Hepatic stellate cell (primary cell): ENCODE results near the gene REC8.

ENCODE experiments used
- DNase-seq: peaks from one replicate; pipeline ENCODE4 v3.0.0; 2011; ENCODE audit warnings: low spot score

REC8 gene

DNA sequence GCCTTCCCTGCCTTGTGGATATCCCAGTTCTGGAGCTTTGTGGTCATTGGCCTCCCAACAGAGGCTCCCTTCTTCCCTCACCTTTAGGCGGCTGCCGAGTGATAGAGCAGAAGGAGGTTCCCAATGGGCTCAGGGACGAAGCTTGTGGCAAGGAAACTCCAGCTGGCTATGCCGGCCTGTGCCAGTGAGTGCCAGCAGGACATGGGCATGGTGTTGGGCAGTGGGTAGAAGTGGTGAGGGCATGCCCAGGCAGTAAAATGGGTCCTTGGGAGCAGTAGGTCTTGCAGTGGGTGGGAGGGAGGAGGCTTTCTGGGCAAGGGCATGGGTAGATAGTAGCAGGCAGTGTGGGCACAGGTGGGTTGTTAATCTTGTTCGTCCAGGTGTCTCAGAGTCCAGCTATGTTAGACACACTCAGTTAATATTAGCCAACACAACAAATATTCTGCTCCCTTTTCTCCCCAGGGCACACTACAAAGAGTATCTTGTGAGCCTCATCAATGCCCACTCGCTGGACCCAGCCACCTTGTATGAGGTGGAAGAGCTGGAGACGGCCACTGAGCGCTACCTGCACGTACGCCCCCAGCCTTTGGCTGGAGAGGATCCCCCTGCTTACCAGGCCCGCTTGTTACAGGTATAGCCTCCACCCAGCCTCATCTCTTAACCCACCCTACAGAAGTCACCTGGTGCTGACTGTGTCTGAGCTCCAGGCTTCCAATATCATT lies 11.9 kb upstream of the REC8 start:
- no peak for DNase-seq

DNA sequence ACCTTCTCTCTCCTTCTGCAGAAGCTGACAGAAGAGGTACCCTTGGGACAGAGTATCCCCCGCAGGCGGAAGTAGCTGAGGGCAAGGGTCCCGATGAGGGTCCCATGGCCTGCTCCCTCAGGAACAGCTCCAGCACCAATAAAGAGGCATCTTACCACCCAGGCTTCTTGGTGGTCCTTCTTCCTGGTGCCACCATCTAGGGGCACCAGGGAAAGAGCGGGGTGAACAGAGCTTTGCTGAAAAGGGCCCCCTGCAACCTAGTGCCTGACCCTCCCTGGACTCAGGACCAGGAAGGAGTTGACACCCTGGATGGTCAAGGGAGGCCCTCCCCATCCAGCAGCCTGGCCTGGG lies 11.4 kb upstream of the REC8 start:
- no peak for DNase-seq

DNA sequence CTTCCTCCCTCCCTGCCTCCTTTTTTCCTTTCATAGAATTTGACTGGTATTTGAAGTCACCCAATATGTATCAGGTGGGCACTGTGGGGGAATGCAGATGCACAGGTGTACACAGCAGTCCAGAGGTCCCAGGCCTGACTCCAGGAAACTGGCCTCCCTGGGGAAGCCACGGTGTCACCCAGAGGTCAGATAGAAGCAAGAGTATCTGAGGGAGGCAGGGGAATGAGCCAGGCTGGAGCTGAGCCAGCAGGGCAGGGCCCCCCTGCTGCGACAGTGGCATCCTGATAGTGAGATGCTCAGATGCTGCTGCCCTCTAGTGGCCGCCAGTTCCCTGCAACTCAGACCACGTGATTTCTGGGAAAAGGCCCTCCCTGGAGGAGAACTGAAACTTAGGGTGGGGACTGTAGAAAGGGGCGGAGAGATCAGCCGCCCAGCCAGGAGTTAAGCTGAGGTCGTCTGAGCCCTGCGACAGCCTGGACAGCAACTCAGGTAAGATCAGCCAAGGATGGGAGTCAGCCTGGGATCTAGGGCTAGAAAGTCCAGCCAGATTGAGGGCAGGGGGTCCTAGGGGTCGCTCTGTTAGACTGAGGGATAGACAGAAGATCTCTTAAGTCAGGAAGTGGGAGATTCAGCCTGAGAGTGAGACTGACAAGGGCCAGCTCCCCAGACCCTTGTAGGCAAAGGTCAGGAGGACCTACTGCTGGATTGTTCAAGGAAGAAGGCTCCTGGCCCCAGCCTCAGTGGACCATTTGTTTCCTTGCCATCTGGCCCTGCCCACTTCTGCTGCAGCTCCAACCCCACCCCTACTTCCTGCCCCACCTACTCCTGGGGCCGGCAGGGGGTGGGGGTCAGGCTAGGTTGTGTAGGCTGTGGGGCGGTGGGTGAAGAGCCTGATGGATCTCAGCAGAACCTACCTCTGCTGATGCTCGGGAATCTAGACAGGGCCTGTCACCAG lies 10.8 kb upstream of the REC8 start, which contains the start of gene IRF9:
Gene IRF9, plus strand, starts transcription at position 416 of the 955 bp plus-strand sequence. CDS start 880 bp downstream, outside the sequence.
- DNase-seq: peak; percentile 98

DNA sequence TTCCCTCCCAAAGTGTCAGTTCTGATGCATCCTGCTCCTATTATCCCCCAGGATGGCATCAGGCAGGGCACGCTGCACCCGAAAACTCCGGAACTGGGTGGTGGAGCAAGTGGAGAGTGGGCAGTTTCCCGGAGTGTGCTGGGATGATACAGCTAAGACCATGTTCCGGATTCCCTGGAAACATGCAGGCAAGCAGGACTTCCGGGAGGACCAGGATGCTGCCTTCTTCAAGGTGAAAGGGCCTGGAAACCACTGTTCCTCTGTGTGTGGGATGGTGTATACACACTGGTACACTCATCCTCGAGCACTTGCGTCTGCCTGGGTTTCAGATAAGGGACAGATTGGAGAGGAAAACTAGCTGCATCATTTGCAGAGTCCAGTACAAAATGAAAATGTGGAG lies 9.8 kb upstream of the REC8 start:
- DNase-seq: peak; percentile 72

DNA sequence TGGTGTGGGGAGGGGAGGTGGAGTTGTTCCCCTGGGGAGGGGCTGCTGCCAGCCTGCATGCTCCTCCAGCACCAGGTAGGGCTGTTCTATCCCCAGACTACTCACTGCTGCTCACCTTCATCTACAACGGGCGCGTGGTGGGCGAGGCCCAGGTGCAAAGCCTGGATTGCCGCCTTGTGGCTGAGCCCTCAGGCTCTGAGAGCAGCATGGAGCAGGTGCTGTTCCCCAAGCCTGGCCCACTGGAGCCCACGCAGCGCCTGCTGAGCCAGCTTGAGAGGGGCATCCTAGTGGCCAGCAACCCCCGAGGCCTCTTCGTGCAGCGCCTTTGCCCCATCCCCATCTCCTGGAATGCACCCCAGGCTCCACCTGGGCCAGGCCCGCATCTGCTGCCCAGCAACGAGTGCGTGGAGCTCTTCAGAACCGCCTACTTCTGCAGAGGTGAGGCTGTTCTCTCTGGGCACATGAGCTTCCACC lies 7.3 kb upstream of the REC8 start:
- no peak for DNase-seq

DNA sequence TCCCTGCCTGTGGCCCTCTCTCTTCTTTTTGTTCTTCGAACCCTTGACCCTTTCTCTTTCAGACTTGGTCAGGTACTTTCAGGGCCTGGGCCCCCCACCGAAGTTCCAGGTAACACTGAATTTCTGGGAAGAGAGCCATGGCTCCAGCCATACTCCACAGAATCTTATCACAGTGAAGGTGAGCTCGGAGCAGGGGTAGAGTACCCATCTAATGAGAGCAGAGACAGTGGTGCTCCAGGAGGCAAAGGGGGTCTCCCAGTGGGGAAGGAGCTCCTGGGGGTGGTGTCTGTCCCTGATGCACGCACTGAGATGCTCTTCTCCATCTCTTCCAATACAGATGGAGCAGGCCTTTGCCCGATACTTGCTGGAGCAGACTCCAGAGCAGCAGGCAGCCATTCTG lies 6.1 kb upstream of the REC8 start:
- no peak for DNase-seq

DNA sequence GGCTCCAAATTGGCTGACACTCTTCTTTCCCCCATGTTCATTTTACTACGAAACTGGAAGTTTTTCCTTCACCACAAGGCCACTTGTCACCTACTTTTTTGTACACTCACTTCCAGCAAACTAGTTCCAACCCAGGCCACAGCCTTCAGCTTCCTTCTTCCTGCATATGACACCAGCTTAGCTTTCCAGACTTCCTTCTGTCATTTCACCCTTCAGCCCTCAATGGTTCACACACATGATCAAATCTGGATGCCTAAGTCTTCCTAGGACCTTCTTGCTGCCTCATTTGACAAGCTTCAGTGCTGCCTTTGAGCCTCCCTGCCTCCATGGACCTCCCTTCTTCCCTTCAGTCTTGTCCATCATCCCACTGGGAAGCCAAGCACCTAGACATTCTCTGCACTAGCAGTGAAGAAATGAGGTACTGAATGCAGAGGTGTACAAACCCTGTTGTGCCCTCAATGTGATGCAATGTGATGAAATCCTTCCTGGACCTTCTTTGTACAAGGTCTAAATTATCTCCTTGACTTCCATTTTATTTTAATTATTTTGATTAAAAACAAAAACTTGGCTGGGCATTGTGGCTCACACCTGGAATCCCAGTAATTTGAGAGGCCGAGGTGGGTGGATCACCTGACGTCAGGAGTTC lies 4.3 kb upstream of the REC8 start:
- no peak for DNase-seq

DNA sequence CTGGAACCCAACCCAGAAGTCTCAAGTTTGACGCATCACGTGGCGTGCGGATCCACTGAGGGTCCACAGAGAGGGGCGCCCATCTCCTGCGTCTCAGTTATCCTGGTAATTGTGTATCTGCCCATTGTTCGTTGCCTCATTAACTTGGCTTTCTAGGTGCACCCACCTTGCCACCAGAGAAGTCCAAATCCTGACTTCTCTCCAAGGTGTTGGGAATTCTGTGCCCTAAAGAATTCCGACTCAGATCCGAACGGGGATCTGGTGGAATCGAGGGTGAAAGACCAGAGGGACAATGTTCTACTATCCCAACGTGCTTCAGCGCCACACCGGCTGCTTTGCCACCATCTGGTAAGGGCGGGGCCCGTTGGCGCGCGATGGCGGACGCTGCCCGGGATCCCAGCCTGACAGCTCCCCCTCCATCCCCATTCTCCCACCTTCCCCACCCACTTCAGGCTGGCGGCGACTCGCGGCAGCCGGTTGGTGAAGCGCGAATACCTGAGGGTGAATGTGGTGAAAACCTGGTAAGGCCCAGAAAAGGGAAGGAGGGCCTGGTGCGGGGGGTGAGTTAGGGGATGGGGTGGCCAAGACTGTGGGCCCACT lies 481 bp downstream of the REC8 start:
- DNase-seq: no peak

DNA sequence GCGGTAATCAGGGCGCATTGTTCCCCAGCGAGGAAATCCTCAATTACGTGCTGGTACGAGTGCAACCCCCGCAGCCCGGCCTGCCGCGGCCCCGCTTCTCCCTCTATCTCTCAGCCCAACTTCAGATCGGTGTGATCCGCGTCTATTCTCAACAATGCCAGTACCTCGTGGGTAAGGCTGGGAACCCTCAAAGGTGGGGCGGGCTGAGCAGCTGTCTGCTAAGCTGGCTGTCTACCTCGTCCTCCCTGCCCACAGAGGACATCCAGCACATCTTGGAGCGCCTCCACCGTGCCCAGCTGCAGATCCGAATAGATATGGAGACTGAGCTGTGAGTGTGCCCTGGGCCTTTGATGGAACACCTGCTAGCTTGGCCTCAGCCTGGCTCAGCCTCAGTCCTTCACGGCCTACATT lies 996 bp downstream of the REC8 start:
- DNase-seq: no peak

DNA sequence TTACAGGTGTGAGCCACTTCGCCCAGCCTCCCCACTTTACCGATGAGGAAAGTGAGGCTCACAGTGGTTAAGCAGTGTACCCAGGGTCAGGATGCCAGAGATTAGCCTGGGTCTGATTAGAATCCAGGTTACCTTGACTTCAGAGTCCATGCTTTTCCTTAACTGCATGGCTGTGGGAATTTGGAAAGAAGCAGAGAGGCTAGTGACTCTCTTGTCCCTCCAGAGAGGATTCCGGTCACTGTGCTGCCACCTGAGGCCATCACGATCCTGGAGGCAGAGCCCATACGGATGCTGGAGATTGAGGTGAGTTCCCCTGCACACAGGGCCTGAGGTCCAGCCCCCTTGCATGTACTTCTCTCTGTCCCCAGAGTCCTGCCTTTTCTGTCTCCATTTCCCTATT lies 4.7 kb downstream of the REC8 start:
- DNase-seq: no peak

DNA sequence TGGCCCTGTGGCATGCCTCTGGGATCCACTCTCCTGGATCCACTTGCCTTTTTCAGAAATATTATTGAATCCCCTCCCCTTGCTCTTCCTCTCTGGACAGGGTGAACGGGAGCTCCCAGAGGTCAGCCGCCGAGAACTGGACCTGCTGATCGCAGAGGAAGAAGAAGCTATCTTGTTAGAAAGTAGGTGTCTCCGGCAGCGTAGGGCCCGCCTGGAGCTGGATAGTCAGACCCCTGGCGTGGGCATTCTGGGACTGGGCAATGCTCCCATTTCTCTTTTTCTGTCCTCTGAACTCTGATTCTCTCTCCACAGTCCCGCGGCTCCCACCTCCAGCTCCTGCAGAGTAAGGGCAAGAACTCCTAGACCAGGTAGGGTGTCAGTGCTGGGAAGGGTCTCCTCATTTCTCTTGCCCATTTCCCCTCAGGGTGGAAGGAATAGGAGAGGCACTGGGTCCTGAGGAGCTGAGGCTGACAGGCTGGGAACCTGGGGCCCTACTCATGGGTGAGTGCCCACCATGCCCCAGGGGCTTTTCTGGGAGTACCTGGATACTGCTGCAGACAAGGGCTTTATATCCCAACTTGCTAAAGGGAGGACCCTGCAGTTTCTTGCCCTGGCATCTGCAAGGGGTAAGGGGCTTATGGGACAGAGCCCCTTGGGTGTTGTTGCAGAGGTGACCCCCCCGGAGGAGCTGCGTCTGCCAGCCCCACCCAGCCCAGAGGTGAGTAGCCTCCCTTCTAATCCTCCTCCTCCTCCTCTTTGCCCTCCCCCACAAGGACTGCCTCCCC lies 5.4 kb downstream of the REC8 start:
- DNase-seq: no peak

DNA sequence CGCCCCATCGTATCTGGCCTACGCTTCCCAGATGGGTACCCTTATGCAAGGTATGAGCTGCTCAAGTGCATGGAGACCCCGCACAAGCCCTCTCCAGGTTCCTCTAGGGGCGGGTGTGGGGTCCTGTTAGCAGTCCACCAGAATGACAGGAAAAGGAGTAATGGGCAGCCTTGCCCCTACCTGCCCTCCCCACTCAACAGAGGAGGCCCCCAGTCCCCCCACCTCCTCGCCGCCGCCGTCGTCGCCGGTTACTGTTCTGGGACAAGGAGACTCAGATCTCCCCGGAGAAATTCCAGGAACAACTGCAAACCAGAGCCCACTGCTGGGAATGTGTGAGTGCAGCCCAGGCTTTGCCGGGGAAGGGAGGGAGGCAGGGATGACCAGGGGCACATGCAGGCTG lies 6.0 kb downstream of the REC8 start:
- DNase-seq: no peak

DNA sequence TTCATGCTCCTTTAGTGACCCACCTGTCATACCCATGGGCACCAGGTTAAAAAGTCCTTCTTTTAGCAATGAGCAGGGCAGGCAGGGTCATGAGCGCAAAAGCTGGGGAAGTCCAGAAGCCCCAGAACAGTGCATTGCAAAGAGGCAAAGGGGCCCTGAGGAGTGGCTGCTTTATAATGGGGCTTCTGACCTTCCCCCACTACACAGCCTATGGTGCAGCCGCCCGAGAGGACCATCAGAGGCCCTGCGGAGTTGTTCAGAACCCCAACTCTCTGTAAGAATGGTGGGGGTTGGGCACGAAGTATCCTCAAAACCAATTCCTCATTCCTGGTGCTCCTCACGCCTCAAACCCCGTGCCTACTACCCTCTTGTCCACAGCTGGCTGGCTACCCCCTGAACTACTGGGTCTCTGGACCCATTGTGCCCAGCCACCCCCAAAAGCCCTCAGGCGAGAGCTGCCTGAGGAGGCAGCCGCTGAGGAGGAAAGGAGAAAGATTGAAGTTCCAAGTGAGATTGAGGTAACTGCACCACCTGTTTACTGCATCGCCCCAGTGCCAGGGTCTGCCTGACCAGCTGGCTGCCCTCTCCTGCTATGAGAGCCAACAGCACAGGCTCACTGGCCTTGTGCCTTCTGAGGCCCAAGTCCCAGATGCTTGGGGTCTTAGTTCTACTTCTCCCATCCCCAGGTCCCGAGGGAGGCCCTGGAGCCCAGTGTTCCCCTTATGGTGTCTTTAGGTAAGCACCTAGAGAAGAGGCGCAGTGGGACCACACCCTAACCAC lies 6.7 kb downstream of the REC8 start:
- no peak for DNase-seq

DNA sequence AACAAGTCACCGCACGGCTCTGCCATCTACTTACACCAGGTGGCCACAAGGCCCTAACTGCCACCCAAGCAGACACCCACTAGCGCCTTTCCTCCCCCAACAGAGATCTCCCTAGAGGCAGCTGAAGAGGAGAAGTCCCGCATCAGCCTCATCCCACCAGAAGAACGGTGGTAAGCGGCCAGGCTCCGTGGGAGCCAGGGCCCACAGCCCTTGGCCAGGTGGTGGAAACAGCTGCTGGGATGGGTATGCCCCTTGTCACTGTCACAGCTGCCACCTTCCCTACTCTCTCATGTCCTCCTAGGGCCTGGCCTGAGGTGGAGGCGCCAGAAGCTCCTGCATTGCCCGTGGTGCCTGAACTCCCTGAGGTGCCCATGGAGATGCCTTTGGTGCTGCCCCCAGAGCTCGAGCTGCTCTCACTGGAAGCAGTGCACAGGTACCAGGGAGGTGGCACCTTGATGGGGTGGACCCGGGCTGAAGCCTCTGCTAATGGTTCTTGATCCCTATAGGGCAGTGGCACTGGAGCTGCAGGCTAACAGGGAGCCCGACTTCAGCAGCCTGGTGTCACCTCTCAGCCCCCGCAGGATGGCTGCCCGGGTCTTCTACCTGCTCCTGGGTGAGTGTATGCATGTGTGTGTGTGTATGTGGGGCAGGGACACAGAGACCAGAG lies 7.5 kb downstream of the REC8 start:
- no peak for DNase-seq

DNA sequence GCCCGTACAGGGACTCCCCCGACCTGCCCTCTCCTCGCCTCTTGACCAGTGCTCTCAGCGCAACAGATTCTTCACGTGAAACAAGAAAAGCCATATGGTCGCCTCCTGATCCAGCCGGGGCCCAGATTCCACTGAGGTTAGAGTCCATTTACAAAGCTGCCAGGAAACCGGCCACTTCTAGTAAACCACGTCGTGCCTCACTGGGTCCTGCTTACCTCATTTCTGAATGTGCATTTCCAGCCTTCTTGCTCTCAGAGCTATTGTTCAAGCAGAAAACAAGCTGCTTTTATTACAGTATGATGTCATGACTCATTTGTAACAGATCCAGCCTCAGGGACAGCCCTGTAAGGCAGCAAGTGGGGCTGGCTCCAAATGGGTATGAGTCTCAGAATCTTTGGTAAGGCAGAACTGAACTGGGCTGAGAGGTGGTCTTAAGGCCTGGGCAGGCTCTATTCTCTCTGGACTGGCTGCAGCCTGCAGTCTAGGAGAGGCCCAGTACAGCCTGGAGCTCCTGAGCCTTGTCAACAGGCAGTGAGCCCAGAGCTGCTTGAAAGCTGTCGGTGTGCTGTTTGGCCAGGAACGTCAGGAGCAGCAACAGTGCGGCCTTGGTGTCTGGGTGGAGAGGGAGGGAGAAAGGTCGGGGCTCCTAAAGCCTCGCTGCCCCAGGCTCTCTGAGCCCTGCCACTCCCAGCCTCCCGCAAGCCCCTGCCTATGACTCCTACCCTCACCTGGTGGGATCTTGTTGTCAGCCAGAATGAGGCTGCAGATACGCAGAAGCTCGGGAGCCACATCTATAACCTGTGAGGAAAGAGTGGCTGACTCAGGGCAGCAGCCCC lies 8.3 kb downstream of the REC8 start:
- no peak for DNase-seq

DNA sequence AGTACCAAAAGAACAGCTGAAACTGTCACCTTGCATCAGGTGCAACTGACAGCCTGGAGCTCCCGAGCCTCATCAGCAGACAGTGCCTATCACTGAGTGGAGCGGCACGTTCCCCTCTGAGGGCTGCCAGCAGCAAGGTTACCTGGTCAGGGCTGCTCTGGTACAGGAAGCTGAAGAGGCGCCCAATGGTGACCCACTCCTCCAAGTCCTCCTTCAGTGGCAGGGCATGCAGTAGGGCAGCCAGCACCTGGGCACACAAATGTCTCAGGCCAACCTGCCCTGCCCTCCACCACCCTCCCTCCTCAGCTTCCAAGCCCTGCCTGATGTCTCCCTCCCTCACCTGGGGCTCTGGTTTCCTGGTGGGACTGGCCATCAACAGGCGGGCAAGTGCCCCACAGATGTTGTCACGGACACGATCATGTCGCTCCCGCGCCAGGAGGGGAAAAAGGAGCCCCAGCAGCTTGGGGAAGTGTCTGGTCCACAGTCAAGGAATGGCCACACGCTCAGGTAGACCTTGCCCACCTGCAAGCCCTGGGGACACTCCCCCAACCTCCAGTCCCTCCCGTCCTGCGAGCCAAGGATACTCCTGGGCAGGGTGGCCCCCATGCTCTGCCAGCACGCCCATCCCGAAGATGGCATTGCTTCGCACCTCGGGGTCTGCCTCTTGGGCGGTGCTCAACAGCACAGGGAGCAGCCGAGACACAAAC lies 9.6 kb downstream of the REC8 start:
- no peak for DNase-seq

DNA sequence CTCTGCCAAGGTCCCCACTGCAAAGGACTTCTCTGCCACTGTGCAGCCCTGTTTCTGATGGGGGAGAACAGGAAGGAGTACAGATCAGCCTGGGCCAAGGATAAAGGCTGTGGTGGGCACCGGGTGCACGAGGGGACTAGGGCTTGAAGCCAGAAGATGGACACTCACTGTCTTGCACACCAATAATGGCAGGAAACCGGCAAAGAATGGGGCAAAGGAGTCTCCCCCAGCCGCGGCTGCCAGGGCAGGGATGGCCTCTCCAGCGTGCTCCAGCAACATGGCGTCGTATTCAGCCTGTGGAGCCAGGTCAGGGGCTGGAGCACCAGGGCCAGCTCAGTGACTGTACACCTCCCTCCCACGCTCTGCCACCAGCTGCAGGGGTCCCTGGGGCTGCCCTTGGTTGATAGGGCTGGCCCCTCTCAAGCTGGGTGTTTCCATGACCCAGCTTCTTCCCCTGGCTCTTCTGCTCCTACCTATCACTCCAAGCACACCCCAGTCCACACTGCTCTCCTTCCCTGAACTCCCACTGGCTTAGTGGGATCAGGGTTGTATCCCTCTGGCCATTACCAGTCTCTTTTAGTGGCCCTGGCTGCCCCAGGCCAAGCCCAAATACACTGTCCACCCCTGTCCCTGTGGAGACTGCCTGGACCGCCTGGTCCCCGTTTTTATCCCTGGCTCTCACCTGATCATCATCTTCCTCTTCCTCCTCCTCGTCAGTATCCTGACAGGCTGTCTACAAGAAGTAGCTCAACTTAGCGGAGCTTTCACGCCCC lies 10.4 kb downstream of the REC8 start:
- no peak for DNase-seq

DNA sequence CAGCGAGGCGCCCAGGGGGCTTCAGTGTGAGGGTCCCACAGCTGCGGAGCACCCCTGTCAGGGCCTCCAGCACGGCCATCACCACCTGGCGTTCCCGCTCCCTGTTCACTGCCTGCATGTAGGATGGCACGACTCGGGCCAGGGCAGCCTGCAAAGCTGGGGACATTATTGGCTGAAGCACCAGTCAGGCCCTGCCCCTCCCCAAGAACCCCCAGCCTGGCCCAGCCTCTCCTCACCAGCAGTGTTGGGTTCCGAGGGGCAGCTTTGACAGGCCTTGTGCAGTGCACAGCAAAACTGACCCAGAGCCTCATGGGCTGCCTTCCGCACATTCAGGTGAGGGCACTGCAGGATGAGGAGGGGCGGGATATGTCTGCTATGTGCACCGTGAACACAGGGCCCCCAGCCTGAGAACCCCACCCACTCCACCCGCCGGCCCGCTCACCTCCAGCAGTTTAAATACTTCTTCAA lies 11.2 kb downstream of the REC8 start:
- no peak for DNase-seq
